Hematopoietic multipotent progenitor cell treated with erythropoietin and hydrocortisone succinate and interleukin-3 and kit ligand, for 15 days (in vitro differentiated cells): Measurements from ENCODE around the gene ECE1.
A peak's percentile ranks its signal among the peaks of the same experiment; 100 is the strongest.

Source experiments
- DNase-seq: peaks from one replicate; pipeline ENCODE4 v3.0.0-alpha.2; 2015; ENCODE audit warnings: low spot score

ECE1 gene

GRCh38 chr1:21308847-21309652 is 18.8 kb upstream of the ECE1 start:
- peak; percentile 58 for DNase-seq

GRCh38 chr1:21308330-21308729 is 18.1 kb upstream of the ECE1 start:
- no peak for DNase-seq

GRCh38 chr1:21307663-21308305 is 17.5 kb upstream of the ECE1 start:
- DNase-seq: peak; percentile 65

- no peak for DNase-seq
Measured at GRCh38 chr1:21307210-21307609, 16.9 kb upstream of the ECE1 start.

- DNase-seq: no peak
Measured at GRCh38 chr1:21305900-21306189, 15.6 kb upstream of the ECE1 start.

GRCh38 chr1:21305155-21305899 is 15.1 kb upstream of the ECE1 start:
- no peak for DNase-seq

- DNase-seq: no peak
Measured at GRCh38 chr1:21304488-21304887, 14.2 kb upstream of the ECE1 start.

- DNase-seq: no peak
Measured at GRCh38 chr1:21302747-21303715, 12.8 kb upstream of the ECE1 start.

GRCh38 chr1:21301794-21302440 is 11.7 kb upstream of the ECE1 start:
- DNase-seq: no peak

GRCh38 chr1:21300774-21301173 is 10.5 kb upstream of the ECE1 start:
- DNase-seq: no peak

GRCh38 chr1:21299780-21300395 is 9.6 kb upstream of the ECE1 start:
- no peak for DNase-seq

- no peak for DNase-seq
Measured at GRCh38 chr1:21298981-21299391, 8.7 kb upstream of the ECE1 start.

GRCh38 chr1:21297975-21298374 is 7.7 kb upstream of the ECE1 start:
- no peak for DNase-seq

- no peak for DNase-seq
Measured at GRCh38 chr1:21296509-21297354, 6.5 kb upstream of the ECE1 start.

GRCh38 chr1:21295545-21295944 is 5.3 kb upstream of the ECE1 start:
- DNase-seq: no peak

- DNase-seq: peak; percentile 52
Measured at GRCh38 chr1:21295002-21295401, 4.7 kb upstream of the ECE1 start.

GRCh38 chr1:21294266-21294989 is 4.2 kb upstream of the ECE1 start:
- DNase-seq: no peak

GRCh38 chr1:21293537-21294265 is 3.4 kb upstream of the ECE1 start:
- no peak for DNase-seq
